B cell (primary cell): ENCODE results near the gene OCSTAMP. TPM values are rescaled to one million over a fixed set of nuclear protein-coding genes. Genes with fewer than 3 reads are reported as not detected.

Experiments used
- ATAC-seq: fragments of 200-7000 bp; cut with Tn5 transposase; one replicate; pipeline ENCODE4 v1.10.0; 2021; ENCODE audit warnings: low read depth, mild to moderate bottlenecking, moderate number of reproducible peaks, moderate library complexity
- CTCF ChIA-PET: fragments of 350-600 bp; sonication (Branson Sonifier 250); formaldehyde crosslinking; loops from one replicate; lab custom pipeline; 2021; ENCODE audit warnings: antibody characterized with exemption, inconsistent platforms; lab: Charles Lee
- POLR2A ChIA-PET: fragments of 350-600 bp; sonication (Branson Sonifier 250); formaldehyde crosslinking; loops from one replicate; lab custom pipeline; 2021; ENCODE audit warnings: antibody characterized with exemption; lab: Charles Lee
- DNase-seq: peaks from one replicate; pipeline ENCODE4 v3.0.0; 2013
- H2AFZ ChIP-seq: 2 replicates; pipeline ENCODE4 v1.6.1; 2012; ENCODE audit warnings: mild to moderate bottlenecking, low read depth, low read length; ENCODE audit not compliant: insufficient read depth, poor library complexity, severe bottlenecking
- H3K27ac ChIP-seq, 2 donors: 1 replicate in 1 of 2; 2 replicates in 1 of 2; pipeline ENCODE4 v1.5.1; 2012 to 2013; ENCODE audit warnings: low read length in 2 of 2, mild to moderate bottlenecking in 2 of 2, moderate library complexity in 1 of 2
- H3K27me3 ChIP-seq, 4 experiments: fragments of 200-600 bp in 1 of 4; sonication (generic) in 1 of 4; replicated peaks in 1 of 4; 1 replicate in 2 of 4; 2 replicates in 2 of 4; pipeline versions ENCODE4 v1.6.1 to v1.7.0; 2013 to 2016; ENCODE audit warnings: low read length in 3 of 4, mild to moderate bottlenecking in 2 of 4, mixed read lengths in 1 of 4, moderate library complexity in 1 of 4; ENCODE audit not compliant: insufficient read depth in 4 of 4, control insufficient read depth in 3 of 4; ENCODE audit errors: control extremely low read depth in 1 of 4
- H3K36me3 ChIP-seq, 2 experiments: replicated peaks in 1 of 2; 1 replicate in 1 of 2; 2 replicates in 1 of 2; pipeline versions ENCODE4 v1.6.1 to v1.7.1; 2013; ENCODE audit warnings: low read length in 1 of 2; ENCODE audit not compliant: insufficient read depth in 2 of 2, control insufficient read depth in 1 of 2; ENCODE audit errors: control extremely low read depth in 1 of 2, extremely low read depth in 1 of 2
- H3K4me1 ChIP-seq, 2 donors: fragments of 200-600 bp in 1 of 2; sonication (generic) in 1 of 2; 1 replicate in 1 of 2; 2 replicates in 1 of 2; pipeline versions ENCODE4 v1.5.1 to v1.6.1; 2013 to 2017; ENCODE audit warnings: low read length in 2 of 2; ENCODE audit not compliant: control insufficient read depth in 2 of 2, insufficient read depth in 2 of 2
- H3K4me2 ChIP-seq: replicated peaks from 2 replicates; pipeline ENCODE3; 2012; ENCODE audit warnings: mild to moderate bottlenecking, low read depth, low read length; ENCODE audit not compliant: poor library complexity, severe bottlenecking
- H3K4me3 ChIP-seq, 5 experiments: fragments of 200-600 bp in 1 of 5; sonication (generic) in 1 of 5; 1 replicate in 3 of 5; 2 replicates in 2 of 5; pipeline versions ENCODE4 v1.5.1 to v1.7.0; 2011 to 2016; ENCODE audit warnings: low read length in 4 of 5, mild to moderate bottlenecking in 4 of 5, low read depth in 2 of 5, control low read depth in 1 of 5, moderate library complexity in 1 of 5; ENCODE audit not compliant: insufficient read depth in 1 of 5; ENCODE audit errors: control extremely low read depth in 1 of 5, extremely low read depth in 1 of 5
- H3K79me2 ChIP-seq: fragments of 200-600 bp; sonication (generic); one replicate; pipeline ENCODE4 v1.6.0; 2016; ENCODE audit warnings: low read length; ENCODE audit not compliant: control insufficient read depth, insufficient read depth
- H3K9ac ChIP-seq: fragments of 200-600 bp; sonication (generic); 2 replicates; pipeline ENCODE4 v1.6.1; 2017; ENCODE audit warnings: mild to moderate bottlenecking, low read length, moderate library complexity
- H3K9me3 ChIP-seq, 3 donors: one replicate each; pipeline versions ENCODE4 v1.6.1 to v1.7.1; 2013; ENCODE audit warnings: low read length in 2 of 3; ENCODE audit not compliant: control insufficient read depth in 2 of 3, insufficient read depth in 1 of 3; ENCODE audit errors: control extremely low read depth in 1 of 3
- H4K20me1 ChIP-seq: 2 replicates; pipeline ENCODE4 v1.6.0; 2012; ENCODE audit warnings: mild to moderate bottlenecking, low read length; ENCODE audit not compliant: insufficient read depth, control insufficient read depth, poor library complexity, severe bottlenecking
- H3K27ac Mint-ChIP-seq: one replicate; pipeline ENCODE4 v1.8.0; 2021; ENCODE audit warnings: mixed read lengths
- H3K27me3 Mint-ChIP-seq: one replicate; pipeline ENCODE4 v1.8.0; 2021; ENCODE audit warnings: mixed read lengths
- H3K4me1 Mint-ChIP-seq: one replicate; pipeline ENCODE4 v1.8.0; 2021; ENCODE audit warnings: mixed read lengths
- H3K4me3 Mint-ChIP-seq: one replicate; pipeline ENCODE4 v1.8.0; 2021; ENCODE audit warnings: mixed read lengths
- H3K9me3 Mint-ChIP-seq: one replicate; pipeline ENCODE4 v1.8.0; 2022; ENCODE audit warnings: mixed read lengths; ENCODE audit not compliant: insufficient read depth
- CTCF ChIP-seq: fragments of 200-600 bp; IDR thresholded peaks from one replicate; pipeline ENCODE4 v1.8.0; 2022; ENCODE audit warnings: antibody characterized with exemption, mild to moderate bottlenecking
- EZH2 ChIP-seq: IDR thresholded peaks from 2 replicates; pipeline ENCODE4 v1.6.1; 2012; ENCODE audit warnings: borderline replicate concordance, low read depth, mild to moderate bottlenecking, moderate library complexity, low read length; ENCODE audit not compliant: insufficient read depth, poor library complexity, severe bottlenecking
- WGBS: methylation state at CpG from one replicate; pipeline ENCODE4 v1.1.5; 2013; ENCODE audit warnings: missing lambda C conversion rate; ENCODE audit not compliant: insufficient coverage; 5-methylcytosine and 5-hydroxymethylcytosine counted together
- intact Hi-C: fragments of 100-400 bp; cut with micrococcal nuclease; formaldehyde crosslinking; loops from one replicate; pipeline ENCODE4 v1.10.0; 2022
- polyA plus RNA-seq: library from polyadenylated mRNA; depleted of rRNA; stranded (reverse); fragments of >200 nt; gene quantifications from 2 replicates; pipeline ENCODE4 v1.2.3, GENCODE V29; 2012
- total RNA-seq, 2 donors: library from RNA; stranded (reverse); fragments of 120-200 nt in 1 of 2; gene quantifications; 1 replicate in 1 of 2; 2 replicates in 1 of 2; pipeline versions ENCODE4 v1.2.3 to v1.2.4, GENCODE V29; 2013 to 2022

OCSTAMP gene
- total and polyA plus RNA-seq, 2 donors (not counting 1 experiment from before 2014, with no cell fraction given): not detected

- ChIA-PET CTCF (no interaction called here), POLR2A (no interaction called here)
- no peaks in the 10 kb centered on the region for H4K20me1 ChIP-seq
- H3K9me3 ChIP-seq: no peaks in the 10 kb centered on the region
- no peaks in the 10 kb centered on the region for H3K79me2 ChIP-seq
- DNase-seq (no peak), ATAC-seq (no peak)
- no peak overlapping the region for H3K9ac ChIP-seq
- H3K4me1 Mint-ChIP-seq: no peaks in the 10 kb centered on the region
- no peak overlapping the region for H3K4me2 ChIP-seq
- H3K4me3 ChIP-seq: no peak overlapping the region
- no peak overlapping the region for H3K27ac ChIP-seq
- no peaks in the 10 kb centered on the region for H3K9me3 Mint-ChIP-seq
- intact Hi-C loops: no loop called here
- H2AFZ ChIP-seq: no peak overlapping the region
- no peak for TF ChIP-seq EZH2
- no peak for TF ChIP-seq CTCF
- peaks cover 37% of the 10 kb centered on the region for H3K27me3 Mint-ChIP-seq
- peaks cover 0 to 6% (median 4%) of the 10 kb centered on the region in 4 experiments for H3K27me3 ChIP-seq
- WGBS: 92% methylated on average over 7 of the region's 8 CpGs
- H3K27ac Mint-ChIP-seq: no peak overlapping the region
- H3K36me3 ChIP-seq: no peaks in the 10 kb centered on the region
- H3K4me3 Mint-ChIP-seq: no peak overlapping the region
- H3K4me1 ChIP-seq: no peaks in the 10 kb centered on the region
Observed at GRCh38 chr20:46599227-46599987, 49.0 kb upstream of the OCSTAMP start.

GRCh38 chr20:46595933-46596332, 45.5 kb upstream of the OCSTAMP start:
- Histone ChIP-seq H3K4me2 (no peak overlapping the region), H3K27ac (no peak overlapping the region), H3K27me3 (peaks cover 0 to 6% (median 4%) of the 10 kb centered on the region in 4 experiments), H3K4me3 (no peak overlapping the region), H4K20me1 (no peaks in the 10 kb centered on the region), H3K9me3 (no peaks in the 10 kb centered on the region), H3K9ac (no peak overlapping the region), H2AFZ (no peak overlapping the region), H3K4me1 (no peaks in the 10 kb centered on the region), H3K36me3 (no peaks in the 10 kb centered on the region), H3K79me2 (no peaks in the 10 kb centered on the region)
- ChIA-PET POLR2A (no interaction called here), CTCF (no interaction called here)
- DNase-seq (no peak), ATAC-seq (no peak)
- TF ChIP-seq CTCF (no peak), EZH2 (no peak)
- H3K4me3 Mint-ChIP-seq: no peak overlapping the region
- peaks cover 38% of the 10 kb centered on the region for H3K27me3 Mint-ChIP-seq
- no peaks in the 10 kb centered on the region for H3K4me1 Mint-ChIP-seq
- intact Hi-C loops: no loop called here
- no peak overlapping the region for H3K27ac Mint-ChIP-seq
- H3K9me3 Mint-ChIP-seq: no peaks in the 10 kb centered on the region
- no CpG with 5 or more reads among the region's 8 CpGs for WGBS
